Activated naive CD4-positive, alpha-beta T cell treated with Interleukin-2 at 50 U/mL for 16 hours (primary cell): Measurements from ENCODE around the gene ODR4.
"Not testable (repeated sequence)": the region's sequence is repeated elsewhere in the genome, so short reads cannot be mapped to it uniquely, and the experiment has no call there.

ENCODE experiments used
- DNase-seq: peaks from one replicate; pipeline ENCODE4 v3.0.0-alpha.2; 2020

ODR4 gene

DNA sequence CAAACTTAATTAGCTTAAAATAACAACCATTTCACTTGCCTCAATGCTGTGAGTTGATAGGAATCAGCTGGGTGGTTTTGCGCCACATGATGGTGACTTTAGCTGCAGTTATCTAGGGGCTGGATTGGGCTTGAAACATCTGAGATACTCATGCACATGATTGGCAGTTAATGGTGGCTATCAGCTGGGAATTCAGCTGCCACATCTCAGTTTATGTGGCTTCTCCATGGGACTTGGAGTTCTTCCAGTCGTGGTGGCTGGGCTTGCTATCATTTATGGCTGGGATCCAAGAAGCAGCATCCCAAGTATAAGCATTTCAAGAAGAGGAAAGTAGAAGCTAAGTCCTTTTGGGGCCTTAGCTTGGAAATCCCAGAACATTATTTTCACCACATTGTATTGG lies 48.9 kb downstream of the ODR4 start:
- no peak for DNase-seq

DNA sequence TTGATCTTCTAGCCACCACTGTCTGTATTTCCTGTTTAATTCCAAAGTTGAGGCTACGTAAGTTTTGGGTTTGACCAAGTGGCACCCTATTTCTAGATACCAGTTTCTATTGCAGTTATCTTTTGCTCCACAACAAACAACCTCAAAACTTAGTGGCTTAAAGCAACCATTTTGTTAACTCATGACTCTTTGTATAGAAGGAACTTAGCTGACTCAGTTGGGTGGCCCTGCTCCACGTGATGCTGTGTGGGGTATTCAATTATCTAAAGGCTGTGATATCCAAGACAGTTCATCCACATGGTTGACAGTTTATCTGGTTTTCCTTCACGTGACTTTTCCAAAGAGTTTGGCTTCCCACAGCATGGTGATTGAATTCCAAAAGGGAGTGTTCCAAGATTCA lies 50.5 kb downstream of the ODR4 start:
- DNase-seq = no peak

DNA sequence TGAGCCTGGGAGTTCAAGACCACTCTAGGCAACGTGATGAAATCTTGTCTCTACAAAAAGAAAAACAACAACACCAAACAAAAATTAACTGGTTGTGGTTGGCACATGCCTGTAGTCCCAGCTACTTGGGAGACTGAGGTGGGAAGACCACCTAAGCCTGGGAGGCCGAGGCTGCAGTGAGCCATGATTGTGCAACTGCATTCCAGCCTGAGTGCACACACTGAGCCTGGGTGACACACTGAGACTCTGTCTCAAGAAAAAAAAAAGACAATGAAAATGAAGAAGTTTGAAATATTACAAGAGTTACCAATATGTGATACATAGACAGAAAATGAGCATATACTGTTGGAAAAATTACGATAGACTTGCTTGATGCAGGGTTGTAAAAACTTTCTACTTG lies 53.4 kb downstream of the ODR4 start:
- no peak for DNase-seq

DNA sequence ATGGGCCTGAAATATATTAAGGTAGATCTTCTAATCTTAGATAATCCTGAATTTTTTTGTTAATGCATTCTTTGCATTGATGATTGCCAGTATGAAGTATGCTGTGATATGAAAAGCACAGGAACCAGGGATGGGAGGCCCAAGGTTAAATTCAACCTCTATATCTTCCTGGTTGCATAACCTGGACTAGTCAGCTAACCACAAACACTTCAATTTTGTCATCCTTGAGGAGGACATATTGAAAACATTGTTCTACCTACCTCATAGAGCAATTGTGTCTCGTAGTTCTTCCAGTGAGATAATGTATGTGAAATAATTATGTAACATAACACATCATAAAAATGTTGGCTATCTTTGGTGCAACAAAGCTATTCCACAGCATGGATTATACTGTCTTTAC lies 59.7 kb downstream of the ODR4 start:
- no peak for DNase-seq

DNA sequence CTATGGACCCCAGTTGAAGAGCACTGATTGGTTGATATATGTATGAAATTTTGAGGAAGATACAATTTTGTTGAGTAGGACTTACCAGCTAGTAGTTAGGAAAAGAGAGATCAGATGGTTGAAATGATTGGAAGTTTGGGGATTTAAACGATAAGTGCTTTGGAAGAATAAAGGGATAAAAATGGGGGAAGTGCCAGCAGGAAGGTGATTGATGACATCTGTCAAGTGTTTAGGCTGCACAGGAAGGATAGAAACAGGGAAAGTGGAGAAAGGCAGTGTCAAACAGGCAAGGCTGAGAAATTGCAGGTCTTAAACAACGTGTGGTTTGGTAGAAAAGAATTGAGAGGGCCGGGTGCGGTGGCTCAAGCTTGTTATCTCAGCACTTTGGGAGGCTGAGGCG lies 62.9 kb downstream of the ODR4 start:
- DNase-seq = no peak

DNA sequence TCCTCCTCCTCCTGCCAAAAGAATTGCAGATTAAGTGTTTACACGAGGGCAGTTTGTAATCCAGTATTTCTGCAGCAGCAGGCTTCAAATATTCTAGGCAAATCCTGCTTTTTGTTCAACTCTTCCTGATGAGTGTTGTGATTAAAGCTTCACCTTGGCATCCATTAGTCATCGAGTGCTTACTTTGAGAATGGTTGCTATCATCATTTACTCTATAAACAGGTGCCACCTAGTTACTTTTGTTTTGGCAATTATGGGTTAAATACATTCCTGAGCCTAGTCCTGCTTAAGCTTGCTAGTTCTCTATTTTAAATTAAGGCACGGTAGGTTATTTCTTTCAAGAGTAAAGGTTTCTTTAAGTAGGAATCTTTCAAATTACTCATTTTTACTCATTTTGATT lies 64.9 kb downstream of the ODR4 start:
- no peak for DNase-seq

DNA sequence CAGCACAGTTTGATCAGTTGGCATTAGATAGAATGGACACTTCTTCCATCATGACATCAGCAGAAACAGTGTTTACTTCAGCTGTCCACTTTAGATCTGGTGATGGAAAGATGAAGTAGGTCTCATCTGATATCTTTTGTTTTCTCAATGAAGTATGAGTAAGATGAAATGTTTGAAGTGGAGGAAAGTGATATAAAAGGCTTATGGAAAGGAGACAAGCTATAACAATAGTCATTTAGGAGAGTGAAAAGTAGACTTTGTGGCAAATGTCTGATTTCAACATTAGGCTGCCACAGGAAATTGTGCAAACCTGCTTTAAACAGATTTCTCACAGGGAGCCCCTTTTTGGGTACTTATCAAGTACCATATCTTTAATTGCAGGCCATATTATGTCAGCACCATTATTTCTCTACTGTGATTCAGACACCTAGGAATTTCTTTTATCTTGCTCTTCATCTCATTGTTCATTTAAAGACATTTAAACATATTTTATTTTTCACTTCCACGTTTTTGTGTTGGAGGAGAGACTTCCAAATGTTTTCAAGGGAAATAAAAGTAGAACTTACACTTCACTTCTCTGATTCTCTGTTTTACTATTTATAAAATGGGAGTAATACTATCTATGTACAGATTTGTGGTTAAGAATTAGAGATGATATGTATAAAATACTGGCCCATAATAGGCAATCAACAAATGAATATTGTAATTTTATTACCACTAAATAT lies 67.2 kb downstream of the ODR4 start:
- DNase-seq = no peak

DNA sequence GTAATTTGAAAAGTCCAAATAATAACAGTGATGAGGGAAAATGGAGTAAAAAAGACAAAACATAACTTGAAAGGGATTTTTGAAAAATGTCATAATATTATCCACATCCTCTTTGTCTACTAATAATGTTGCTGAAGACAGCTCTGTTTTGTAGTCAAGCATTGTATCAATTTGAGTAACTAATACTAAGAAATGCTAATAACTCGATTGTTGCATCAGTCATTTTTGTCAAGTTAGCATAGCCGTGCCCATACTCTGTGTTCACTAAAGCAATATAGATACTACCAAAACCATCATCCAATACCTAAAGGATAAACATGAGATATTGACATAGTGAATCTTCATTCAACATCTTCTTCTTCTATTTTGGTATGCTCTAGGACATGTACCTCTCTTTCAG lies 68.0 kb downstream of the ODR4 start:
- DNase-seq = no peak

DNA sequence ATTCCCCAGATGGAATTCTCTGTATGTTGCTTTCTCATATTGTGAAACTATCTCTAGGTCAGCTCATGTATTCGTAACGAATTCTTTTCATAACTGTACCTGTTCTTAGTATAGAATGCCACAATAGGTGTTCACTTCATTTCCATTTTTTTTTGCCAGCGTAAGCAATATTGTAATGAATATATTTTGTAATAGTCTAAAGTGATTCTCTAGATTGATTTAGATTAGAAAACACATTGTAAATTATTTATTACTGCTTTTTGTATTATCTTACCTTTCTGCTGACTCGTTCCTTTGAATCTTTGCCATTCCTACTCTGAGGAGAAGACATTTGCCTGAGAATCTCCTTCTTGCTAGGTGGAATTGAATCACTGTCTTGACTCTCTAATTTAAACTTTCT lies 70.5 kb downstream of the ODR4 start:
- no peak for DNase-seq

DNA sequence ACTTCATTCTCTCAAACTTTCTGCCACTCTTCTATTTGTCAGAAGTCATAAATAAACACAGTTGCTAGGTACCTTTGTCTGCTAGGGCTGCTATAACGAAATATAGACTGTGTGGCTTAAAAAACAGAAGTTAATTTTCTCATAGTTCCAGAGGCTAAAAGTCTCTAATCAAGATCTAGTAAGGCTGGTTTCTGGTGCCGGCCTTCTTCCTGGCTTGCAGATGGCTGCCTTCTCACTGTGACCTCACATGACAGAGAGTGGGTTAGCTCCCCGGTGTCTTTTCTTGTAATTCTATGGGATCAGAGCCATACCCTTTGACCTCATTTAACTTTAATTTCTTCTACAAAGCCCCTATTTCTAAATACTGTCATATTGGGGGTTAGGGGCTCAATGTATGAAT lies 79.3 kb downstream of the ODR4 start:
- DNase-seq = no peak

DNA sequence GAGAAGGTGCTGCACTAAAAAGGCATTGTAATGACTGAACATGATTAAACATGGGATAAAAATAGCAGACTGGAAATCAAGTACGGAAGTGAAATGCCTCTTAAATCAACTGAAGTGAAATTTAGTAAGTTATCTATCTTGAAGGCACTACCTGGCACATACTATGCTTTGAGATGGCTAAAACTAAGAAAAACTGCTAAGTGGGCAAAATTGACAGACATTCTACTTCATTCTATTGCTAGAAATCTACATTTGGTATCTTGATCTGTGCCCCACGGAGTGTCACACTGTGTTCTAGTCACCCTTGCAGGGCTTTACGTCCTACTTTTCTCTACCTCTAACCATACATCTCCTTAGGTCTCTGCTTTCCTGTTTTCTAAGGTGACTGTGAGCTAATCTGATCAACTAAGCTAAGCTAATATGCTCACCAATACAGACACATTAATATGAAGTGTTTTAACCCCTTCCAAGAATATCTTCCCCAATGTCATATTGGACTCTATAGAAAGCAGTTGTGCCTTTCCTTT lies 81.2 kb downstream of the ODR4 start:
- no peak for DNase-seq

DNA sequence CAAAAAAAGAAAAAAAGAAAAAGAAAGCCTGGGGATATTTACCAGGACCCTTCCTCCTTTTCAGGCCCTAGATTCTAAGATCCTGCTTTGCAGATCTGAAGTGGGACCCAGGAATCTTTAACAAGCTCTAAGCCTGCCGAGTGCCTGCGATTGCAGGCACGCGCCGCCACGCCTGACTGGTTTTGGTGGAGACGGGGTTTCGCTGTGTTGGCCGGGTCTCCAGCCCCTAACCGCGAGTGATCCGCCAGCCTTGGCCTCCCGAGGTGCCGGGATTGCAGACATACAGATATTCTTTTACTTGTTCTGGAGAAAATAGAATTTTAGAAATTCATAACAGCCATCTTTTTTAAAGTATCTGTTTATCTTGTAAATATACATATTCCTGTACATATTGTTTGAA lies 83.5 kb downstream of the ODR4 start:
- not testable (repeated sequence) for DNase-seq

DNA sequence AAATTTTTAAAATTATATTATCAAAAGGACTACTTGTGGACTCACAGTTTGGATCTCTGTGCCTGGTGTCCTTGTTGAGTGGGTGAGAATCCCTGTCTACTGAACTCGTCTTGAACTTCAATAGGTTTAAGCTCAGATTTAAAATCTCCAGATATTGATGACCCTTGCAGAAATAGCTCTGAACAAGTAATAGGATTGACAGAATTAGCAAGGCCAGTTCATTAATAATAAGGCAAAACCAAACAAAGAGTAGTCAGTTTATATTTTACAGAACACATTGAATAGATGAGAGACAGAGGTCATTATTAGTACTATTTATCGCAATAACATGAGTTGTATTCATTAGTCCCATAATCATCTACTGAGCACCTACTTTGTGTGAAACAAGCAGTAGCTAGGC lies 85.4 kb downstream of the ODR4 start, which contains the start of gene PDC:
Gene PDC, minus strand, starts transcription at position 101 of the 400 bp plus-strand sequence. CDS start 11,655 bp downstream, outside the sequence.
- DNase-seq = no peak

DNA sequence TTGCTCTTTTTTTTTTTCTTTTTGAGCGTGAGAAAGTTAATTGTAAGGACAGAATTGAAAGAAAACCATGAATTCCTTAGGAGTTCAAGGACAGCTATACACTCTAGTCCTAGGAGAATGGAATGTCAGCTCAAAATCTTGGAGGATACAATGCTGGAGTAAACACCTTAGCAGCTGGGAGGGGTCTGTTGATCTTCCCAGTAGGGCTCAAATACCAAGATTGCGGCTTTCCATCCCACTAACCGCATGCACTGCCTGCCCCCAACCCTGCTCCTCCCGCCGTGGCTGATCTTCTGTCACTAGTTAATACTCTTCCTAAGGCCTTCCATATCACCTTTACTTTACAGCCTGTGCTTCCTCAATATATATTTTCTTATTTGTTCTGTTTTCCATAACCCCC lies 87.9 kb downstream of the ODR4 start:
- DNase-seq = no peak

DNA sequence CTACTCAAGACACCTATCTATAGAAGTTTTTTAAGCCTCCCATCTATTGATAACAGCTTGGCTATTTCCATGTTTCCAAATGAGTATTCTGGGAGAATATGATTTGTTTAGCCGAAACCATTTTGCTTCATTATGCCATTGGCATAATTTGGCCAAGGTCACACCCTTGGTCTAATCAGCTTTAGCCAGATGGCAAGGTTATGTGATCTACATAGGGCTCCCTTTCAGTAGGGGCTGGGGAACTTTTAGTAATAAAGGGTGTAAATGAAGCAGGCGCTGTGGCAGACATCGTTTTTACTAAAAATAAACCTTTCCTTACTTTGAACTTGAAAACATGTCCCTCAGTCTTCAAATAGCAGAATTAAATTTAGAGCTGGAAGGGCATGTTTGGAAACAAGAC lies 88.3 kb downstream of the ODR4 start:
- DNase-seq = no peak

DNA sequence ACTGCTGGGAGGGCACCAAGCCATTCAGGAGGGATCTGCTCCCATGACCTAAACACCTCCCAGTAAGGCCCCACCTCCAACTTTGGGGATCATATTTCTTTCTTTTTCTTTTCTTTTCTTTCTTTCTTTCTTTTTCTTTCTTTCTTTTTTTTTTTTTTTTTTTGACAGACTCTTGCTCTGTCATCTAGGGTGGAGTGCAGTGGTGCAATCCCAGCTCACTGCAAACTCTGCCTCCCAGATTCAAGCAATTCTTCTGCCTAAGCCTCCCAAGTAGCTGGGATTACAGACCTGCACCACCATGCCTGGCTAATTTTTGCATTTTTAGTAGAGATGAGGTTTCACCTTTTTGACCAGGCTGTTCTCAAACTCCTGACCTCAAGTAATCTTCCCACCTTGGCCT lies 89.9 kb downstream of the ODR4 start:
- DNase-seq = not testable (repeated sequence)

DNA sequence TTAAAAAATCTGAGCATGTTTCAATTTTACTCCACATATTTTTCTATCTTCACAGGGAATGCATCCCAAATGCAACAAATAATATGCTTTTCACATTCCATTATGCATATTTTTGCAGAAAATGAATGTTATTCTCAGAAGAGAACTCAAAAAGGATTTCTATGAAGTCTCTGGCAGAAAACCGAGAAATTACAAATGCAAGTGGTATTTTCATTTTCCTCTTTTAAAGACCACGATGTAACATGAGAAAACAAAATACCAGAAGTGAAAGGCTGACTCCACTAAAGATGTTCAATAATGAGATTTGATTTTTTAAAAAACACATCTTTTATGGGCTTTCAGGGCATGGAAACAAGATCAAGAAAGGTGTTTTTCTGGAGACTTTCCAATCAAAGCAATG lies 90.3 kb downstream of the ODR4 start:
- DNase-seq = no peak
